ENCODE measurements around the gene LBHD2.

Gene LBHD2

DNA sequence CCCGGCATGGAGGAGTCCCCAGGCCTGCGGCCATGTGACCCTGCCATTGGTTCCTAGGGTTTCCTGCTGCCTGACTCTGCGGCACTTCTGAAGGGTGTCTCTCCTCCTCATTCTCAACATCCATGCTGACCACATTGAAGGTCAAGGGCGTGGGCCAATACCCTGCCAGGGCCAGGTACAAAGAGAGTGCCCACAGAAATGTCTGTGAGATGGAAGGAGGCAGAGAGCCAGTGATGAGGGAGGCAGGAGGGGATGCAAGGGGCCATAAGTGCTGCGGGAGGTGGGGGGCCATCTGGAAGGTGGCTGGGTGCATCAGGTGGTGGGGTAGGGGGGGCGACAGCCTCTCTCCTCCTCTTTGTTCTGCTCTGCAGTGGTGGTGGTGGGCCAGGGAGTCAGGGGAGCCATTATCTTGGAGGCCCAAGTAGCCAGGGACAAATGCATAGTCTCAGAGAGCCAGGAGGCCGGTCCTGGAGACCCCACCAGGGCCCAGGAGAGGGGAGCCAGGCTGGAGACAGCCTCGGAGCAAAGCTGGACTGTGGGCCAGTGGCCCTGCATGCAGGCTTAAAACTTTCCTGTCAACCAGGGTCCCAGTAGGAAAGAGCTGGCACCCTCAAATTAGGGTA, 13.6 kb upstream of the LBHD2 start:
- DNase-seq: no peak

DNA sequence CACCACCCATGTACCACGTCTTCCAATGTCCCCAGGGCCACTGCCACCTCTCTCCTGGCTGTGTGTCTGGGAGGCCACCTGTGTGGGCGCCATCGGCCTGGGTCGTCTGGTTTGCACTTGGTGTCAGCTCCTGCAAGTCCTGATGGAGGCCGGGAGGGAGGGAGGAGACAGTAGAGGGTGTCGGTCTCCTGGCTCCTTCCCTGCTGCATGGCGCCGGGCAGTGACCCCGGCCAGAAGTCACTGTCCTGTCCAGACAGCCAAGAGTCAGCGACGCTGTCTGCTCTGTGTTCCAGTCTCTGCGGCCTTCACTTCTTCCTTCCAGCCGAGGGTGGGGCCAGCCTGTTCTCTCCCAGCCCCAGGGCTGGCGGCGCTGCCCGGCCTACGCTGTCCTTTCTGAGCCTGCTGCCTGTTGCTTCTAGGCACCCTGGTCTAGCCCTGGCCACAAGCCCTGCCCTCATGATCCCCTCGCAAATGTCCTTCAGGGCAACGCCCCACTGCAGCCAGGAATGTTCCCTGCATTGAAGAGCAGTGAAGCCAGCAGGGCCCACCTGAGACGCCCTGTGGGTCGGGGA, 13.0 kb upstream of the LBHD2 start:
- no peak for DNase-seq

DNA sequence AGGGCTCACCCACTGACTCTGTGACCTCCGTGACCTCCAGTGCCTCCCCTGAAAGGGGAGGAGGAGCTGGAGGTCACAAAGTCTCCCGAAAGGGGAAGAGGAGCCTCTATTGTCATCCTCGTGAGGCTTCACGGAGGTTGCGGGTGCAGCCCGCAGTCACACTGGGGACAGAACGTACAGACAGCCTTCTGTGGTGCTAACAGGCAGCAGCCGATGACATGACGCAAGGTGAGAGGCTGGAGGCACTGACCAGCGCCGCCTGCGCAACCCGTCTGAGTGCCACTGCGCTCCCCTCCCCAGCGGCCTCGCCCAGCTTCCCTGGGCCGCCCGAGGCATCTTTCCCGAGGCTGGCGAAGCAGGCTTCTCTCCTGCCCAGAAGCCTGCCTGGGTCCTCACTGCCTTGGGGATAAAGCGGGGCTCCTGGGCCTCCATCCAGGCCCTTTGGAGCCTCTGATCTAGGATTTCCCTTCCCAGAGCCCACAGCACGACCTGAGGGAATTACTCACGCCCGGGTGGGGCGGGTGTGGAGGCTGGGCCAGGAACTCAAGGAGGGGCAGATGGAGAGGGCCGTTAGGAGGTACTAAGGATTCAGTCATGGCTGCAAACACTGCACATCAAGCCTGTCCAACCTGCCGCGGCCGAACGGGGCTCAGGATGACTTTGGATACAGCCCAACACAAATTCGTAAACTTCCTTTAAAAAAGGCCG, 12.3 kb upstream of the LBHD2 start:
- DNase-seq: peak; percentile 57

DNA sequence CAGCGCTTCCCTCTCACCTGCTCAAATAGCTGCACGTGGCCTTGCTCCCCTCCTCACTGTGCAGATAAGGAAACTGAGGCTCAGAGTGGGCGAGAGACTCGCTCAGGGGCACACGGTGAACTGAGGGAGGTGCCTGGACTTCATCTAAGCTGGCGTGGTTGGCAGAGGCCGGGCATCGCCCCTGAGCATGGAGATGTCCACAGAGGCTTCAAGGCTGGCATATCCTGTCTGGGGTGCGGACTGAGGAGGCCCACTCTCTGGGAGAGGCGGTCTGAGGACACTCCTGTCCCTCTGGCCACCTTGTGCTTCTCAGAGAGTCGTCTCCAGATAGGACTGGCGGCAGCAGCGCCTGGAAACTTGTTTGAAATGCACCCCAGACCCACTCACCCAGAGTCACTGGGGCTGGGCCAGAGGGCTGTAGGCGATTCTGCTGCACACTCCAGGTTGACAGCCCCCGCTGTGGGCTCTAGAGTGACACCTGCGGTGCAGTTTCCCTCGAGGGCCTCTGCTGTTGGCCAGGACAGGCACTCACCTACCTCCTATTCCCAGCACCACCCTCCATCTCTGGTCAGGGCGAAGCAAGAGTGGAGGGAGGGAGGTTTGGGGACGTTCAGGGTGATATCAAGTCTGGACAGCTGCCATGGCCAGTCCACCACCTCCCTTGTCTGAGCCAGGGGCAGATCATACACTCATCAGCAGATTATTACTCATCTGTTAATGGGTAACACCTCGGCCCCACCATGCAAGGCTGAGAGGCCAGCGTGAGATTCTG, 11.2 kb upstream of the LBHD2 start:
- no peak for DNase-seq

DNA sequence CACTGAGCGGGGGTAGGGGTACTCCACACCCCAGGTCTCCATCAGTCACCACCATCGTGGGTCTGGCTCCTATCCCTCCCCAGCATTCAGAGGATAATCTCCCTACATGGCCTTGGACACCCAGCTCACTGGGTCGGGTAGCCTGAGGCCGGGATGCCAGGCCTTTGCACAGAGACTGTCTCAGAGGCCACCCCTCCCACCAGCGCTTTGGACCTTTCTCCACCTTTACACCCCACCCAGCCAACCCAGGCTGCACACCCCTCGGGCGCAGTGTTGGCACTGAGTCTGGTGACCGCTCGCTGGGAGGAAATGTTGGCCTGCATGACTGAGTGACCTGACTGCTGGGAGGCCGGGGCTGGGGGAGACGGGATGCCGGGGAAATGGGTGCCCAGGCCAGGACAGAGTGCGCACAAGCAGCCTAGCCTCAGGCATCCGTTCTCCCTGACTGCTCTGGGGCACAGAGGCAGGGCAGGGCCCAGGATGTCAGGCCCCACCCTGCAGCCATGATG, 10.6 kb upstream of the LBHD2 start:
- DNase-seq: no peak

DNA sequence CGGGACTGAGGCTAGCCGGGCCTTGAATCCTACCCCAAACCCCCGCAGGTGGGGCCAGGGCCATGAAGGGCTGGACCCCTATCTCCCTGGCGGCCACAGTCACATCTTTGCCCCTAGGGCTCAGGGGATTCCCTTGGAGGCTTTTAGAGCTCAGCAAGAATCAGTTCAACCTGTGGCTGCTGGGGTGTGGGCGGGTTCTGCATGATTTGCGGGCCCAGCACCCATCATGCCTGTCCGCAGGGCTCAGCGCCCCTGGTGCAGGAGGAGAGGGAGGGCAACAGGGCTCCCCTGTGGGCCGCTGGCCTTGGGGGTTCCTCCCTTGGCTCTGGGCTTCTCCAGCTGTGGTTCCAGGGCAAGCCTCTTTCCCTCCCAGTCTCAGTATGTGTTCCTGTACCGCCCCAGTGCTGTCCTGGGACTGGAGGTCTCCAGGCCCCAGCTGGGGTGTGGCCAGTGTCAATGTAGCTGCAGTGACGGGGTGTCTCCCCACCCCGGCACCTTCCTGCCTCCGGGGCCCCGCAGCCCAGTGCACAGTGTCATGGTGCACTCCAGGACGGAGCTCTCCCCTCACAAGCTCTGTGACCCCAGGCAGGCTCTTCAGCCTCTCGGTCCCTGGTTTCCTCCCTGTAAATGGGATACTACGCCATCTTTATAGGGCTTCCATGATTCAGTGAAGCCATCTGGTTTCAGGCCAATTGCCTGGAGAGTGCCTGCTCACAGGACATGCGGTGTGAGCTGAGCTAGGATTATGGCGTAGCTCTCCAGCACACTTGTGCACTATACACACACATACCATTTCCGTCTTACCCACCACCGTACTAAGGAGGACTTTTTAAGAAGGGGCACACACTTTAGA, 9.9 kb upstream of the LBHD2 start:
- DNase-seq: no peak

DNA sequence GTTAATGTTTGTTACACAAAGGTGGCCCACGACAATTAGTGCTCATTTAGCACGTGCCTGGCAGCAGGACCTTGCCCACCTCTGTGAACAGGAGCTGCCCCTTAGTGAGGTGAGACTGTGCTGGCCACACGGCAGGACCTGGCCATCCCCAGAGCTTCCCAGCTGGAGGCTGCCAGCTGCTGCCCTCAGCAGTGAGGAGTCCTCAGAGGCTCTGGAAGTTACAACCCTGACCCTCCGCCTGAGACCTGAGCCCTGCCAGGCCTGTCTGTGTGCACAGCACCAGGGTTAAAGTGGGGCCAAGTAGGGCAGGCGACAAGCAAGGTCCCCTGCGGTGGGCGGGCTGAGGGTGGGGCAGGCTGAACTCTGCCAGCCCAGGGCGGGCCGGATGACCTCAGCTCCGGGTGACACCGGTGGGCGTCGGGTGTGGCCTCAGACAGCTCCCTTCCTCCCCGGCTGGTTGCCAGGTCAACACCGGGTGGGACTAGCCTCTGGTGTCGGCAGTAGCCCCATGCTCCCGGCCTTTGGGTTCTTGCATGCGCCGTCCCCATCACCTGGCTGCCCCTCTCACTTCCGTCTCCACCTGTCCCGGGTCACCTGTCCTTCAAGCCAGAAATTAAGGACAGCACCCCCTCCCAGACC, 9.2 kb upstream of the LBHD2 start:
- DNase-seq: no peak

DNA sequence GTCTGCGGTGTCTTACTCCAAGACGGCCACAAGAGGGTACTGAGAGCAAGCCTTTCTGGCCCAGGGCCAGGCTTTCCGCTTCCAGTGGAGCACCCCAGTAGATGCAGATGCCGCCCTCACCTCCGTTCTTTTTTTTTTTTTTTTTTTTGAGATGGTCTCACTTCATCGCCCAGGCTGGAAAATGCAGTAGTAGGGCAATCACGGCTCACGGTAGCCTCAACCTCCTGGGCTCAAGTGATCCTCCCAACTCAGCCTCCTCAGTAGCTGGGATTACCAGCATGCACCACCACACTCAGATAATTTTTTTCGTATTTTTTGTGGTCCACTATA, 5.6 kb upstream of the LBHD2 start:
- DNase-seq: peak; percentile 52

DNA sequence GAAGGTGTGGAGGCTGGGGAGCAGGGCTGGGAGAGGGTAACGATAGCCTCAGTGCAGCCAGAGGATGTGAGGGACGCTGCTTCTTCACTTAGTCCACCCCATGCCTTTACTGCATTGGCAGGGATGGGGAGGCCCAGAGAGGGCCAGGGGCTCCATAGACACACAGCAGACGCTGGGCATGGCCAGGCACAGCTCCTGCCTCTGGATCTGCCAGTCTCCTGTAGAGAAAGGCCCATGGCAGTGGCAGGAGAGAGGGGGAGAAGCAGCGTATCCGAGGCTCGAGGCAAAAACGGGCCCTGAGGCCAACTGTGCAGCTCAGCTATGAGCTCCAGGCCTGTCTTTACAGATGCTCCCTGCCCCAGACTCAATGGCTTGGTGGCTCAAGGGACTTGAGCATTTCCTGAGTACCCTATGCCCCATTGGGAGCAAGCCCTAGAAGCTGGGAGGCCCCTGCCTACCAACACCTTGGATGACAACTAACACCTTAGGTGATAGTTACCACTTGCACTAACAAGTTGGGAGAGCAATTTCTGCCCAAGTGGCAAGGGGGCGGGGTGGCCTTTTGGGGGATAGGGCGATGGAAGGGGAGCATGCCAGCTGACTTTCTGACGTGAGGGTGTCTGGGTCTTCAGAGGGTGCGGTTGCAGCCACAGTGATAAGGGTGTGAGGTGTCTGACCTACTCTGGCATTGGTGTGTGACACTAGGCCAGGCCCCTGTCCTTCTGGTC, 5.0 kb upstream of the LBHD2 start:
- no peak for DNase-seq

DNA sequence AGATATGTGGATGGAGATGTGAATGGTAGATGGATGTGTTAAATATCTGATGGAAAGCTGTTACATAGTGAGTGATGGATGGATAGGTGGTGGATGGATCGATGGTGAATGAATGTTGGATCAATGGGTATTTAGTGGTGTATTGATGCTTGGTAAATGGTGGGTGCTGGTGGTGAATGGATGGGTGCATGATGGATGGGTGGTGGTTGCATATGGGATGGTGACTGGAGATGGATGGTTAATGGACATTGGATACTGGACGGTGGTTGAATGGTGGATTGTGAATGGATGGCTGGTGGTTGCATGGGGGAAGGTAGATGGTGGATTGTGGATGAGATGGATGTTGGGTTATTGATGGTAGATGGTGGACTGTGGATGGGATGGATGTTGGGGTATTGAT, 2.1 kb upstream of the LBHD2 start:
- DNase-seq: no peak

DNA sequence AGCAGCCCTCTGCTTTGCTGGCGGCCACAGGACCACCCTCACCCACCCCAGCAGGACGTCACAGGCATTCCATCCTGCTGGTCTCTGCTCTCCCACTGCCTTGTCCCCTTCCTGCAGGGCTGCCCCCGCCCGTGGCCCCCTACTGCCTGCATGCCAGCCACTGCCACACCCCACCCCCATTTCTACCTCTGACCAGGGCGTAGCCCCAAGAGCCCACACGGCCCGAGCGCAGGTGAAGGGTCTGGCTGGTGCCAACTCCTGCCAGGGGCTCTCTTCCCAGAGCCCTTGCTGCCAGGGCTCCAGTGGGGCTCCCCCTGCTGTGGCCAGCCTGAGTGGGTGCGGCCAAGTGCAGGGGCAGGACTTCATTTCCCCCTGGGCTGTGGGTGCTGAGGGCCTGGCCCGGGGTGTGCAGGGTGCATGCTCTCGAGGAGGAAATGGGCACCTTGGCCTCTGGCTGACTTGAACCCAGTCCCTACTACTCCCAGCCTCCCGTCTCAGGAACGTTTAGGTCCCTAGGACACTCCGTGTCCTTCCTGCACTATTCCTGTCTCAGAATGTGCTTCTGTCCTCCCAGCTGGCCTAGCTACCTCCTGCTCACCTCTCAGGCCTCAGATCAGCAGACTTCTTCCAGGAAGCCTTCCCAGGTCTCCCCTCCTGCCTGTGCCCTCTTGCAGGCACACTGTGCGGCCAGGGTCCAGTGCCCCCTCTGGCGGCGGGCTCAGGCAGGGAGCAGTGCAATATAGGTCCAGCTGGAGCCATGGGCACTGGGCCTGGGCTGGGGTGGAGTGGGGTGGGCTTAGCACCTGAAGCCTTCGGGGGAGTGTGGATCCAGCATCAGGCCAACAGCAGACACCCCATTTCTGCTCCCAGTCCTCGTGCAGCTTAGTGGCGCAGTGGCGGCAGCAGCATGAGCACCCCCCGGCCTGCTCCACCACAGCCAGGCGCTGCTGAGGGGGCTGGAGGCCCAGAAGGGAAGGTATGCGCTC, 1.4 kb downstream of the LBHD2 start:
- no peak for DNase-seq

DNA sequence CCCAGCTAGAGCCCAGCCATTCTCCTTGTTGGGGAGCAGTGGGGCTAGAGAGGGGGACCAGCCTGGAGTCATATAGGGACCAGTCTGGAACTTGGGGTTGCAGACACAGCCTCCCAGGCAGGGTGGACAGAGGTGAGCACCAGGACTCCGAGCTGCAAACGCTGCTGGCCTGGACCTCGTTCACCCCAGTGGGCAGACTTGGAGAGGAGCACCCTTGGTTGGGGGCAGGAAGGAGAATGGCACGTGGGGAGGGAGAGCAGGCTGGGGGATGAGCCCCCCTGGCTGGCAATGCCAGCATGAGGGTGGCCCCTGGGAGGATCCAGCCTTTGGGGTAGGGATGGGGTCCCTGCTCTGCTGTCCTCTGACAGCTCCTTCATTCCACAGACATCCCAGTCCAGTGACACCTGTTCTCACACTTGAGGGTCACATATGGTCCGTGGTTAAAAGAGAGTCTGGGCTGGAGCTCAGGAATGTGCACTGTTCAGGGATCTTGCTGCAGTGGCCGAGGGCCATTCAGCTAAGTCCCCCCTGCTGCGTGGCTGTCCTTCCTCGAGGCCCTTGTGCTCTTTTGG, 2.8 kb downstream of the LBHD2 start:
- no peak for DNase-seq

DNA sequence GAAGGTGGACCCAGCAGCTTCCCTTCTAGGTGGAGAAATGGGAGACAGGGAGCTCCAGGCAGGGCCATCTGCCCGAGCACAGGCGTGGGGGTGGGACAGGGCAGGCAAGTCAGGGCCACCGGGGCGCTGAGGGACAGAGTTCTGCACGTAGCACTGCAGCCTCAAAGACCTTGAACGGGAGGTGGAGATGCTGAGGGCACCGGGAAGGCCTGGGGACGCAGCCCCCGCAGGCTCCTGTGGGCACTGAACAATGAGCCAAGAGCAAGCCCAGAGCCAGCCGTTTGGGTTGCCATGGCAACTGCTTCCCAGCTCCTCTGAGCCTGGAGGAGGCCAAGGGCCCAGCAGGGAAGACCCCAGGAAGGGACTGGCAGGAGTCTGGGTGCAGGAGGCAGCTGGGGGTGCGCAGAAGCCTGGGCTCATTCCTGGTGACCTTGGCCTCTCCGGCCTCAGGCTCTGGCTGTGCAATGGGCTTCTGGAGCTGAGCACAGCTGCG, 3.4 kb downstream of the LBHD2 start:
- DNase-seq: no peak

DNA sequence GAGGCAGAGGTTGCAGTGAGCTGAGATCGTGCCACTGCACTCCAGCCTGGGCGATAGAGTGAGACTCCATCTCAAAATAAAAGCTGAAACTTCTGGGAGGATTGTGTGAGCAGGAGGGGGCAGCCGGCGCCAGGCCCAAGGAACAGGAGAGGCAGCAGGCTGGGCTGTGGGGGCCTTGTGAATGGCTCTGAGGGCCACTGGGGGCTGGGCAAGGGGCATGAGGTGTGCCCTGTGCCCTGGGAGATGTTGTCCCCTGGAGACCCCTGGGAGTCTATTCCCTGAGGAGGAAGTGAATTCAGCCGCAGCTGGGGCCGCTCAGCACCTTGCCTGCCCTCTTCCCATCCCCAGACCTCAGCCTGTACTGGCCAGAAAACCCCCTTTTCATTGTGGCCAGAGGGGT, 4.9 kb downstream of the LBHD2 start:
- no peak for DNase-seq

DNA sequence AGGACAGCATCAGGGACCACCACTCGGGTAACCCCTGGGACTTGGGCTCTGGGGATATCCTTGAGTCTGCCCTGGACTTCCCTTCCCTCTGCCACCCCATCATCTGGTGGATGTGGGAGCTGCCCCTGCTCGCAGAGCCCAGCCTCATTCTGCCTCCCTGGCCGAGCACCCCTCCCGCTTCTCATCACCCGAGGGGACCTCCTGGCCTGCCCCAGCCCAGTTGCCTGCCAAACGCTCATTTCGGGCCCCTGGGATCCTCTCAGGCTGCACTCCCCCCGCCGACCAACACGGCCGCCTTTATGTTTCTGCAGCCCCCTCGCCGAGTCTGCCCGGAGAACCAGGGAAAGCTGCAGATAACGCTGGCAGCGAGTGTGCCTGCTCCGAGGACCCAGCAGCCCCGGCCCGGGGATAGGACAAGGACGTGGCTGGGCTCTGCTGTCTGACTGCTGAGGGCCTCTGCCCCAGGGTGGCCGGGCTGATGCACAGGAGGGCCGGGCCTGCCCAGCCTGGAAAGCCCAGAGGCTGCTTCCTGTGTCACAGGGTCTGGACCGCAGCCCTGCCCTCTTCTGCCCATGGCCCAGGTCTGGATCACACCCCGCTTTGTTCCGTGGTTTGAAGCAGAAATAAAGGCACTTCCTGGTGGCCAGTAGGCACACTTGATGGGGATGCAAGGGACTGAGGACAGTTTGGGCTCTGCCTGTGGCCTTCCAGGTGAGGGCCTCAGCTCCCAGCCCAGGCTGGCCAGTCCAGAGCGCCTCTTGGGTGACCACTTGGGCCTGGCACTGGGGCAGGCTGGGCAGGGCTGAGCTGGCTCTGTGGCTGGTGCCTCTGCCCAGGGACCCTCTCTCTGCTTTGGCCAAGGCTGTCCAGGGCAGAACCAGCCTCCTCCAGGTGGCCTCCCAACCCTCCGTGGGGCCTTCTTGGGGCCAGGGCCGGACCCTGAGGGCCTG, 5.7 kb downstream of the LBHD2 start:
- DNase-seq: no peak

DNA sequence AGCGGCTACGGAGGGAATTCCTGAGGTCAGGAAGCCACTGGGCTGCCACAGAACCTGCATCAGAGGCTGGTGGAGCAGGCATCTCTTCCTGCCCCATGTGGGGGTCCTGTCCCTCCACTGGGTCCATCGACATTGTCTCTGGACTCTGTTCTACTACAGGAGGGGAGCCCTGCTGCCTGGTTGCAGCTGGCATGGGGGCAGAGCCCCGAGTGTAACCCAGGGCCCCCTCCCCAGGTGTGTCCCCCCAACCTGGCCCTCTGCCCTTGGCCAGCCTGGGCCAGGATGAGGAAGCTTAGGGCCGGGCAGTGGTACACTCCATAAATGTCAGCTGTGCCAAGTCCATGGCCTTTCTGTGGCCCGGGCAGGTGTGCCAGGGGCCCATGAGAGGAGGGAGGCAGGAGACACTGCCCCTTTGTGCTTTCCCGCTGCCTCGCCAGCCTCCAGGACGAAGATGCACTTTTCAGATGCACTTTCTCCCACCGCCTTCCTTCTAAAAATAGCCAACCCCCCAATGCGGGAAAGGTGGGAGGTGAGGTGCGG, 6.5 kb downstream of the LBHD2 start:
- no peak for DNase-seq

DNA sequence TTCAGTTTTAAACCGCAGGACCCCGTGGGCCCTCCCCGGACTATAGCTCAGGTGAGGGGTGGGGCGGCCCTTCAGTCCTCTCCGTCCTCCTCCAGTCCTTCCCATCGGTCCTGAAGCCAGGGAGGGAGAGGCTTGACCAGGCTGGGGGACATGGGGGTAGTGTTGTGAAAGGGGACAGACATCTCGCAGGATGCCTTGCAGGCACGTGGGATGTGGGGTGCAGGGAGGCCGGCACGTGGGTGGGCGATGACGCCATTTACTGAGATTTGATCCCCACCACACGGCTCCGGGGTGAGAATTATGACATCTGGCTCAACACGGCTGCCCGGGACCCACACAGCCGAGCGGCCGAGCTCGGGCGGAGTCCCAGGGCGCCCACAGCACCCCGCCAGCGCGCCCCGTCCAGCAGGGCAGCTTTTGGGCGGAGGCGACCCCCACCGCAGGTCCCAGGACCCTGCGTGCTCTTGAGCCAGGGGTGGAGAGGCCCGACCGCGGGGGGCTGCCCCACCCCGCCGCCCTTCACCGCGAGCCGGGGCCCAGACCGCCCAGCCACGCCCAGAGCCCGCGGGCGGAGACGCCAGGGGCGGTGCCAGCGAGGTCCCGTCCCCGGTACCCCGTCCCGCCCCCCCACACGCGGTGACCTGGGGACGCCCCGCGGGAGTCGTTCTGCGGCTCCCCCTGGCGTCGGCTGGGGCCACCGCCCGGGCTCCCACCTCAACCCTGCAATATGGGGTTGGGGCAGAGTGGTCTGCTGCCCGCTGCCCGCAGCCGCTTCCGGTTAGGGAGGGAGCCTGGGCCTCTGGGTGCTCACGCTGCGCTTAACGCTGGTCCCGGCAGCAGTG, 7.3 kb downstream of the LBHD2 start:
- DNase-seq: peak; percentile 16

Measured in NCI-H226 (cell line).